Measurements from ENCODE around the gene KDM8. TPM values are rescaled to one million over a fixed set of nuclear protein-coding genes. Genes with fewer than 3 reads are reported as not detected.

Gene KDM8
- total RNA-seq, 1 experiment from 2014 or later = 7.9 TPM

DNA sequence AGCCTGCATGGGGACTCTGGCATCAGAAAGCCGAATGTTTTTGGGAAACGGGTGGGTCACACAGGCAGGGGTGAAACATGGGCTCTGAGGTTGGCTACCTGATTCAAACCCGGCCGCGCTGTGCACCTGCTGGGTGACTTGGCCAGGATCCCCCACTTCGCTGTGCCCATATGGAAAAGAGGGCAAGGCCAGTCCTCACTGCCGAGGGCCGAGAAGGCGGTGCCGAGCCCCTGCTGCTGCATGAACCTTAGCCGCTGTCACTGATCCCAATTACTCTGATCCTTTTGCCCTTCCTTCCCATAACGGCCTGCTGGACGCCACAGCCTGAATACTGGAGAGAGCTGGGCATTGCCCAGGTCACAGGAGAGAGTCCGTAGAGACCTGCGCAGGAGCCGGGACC is 17.7 kb downstream of the KDM8 start:
- ATAC-seq (no peak), DNase-seq (ENCODE audit: low read depth, low spot score) (no peak)
- Histone ChIP-seq H3K36me3 (ENCODE audit: control insufficient read depth, insufficient read depth, low read length) (no peaks in the 10 kb centered on the region), H3K4me3 (ENCODE audit: low read depth in 2 of 2, low read length in 2 of 2) (no peak overlapping the region), H3K27me3 (ENCODE audit: control insufficient read depth, insufficient read depth, low read length) (no peaks in the 10 kb centered on the region), H3K4me1 (ENCODE audit: control insufficient read depth, insufficient read depth, low read length) (no peaks in the 10 kb centered on the region), H3K27ac (ENCODE audit: low read length) (no peak overlapping the region), H3K9me3 (ENCODE audit: control insufficient read depth, insufficient read depth, low read depth, low read length) (no peaks in the 10 kb centered on the region)
- in situ Hi-C loops (cut with HindIII; ENCODE audit: low pct_unique_long_range_greater_than_20kb, low sequenced_read_pairs) (no loop called here), intact Hi-C loops (cut with micrococcal nuclease; ENCODE audit: unreplicated experiment) (no loop called here)
- no TSS peak for BruUV-seq (replicated peaks)
- ChIA-PET CTCF (no interaction called here), POLR2A (no interaction called here)
- no peak for TF ChIP-seq TCF7L2 (IDR thresholded peaks at IDR 0.05; ENCODE audit: low read depth, low read length)
- TF ChIP-seq, protein P1, sequence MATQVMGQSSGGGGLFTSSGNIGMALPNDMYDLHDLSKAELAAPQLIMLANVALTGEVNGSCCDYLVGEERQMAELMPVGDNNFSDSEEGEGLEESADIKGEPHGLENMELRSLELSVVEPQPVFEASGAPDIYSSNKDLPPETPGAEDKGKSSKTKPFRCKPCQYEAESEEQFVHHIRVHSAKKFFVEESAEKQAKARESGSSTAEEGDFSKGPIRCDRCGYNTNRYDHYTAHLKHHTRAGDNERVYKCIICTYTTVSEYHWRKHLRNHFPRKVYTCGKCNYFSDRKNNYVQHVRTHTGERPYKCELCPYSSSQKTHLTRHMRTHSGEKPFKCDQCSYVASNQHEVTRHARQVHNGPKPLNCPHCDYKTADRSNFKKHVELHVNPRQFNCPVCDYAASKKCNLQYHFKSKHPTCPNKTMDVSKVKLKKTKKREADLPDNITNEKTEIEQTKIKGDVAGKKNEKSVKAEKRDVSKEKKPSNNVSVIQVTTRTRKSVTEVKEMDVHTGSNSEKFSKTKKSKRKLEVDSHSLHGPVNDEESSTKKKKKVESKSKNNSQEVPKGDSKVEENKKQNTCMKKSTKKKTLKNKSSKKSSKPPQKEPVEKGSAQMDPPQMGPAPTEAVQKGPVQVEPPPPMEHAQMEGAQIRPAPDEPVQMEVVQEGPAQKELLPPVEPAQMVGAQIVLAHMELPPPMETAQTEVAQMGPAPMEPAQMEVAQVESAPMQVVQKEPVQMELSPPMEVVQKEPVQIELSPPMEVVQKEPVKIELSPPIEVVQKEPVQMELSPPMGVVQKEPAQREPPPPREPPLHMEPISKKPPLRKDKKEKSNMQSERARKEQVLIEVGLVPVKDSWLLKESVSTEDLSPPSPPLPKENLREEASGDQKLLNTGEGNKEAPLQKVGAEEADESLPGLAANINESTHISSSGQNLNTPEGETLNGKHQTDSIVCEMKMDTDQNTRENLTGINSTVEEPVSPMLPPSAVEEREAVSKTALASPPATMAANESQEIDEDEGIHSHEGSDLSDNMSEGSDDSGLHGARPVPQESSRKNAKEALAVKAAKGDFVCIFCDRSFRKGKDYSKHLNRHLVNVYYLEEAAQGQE (IDR thresholded peaks at IDR 0.05; ENCODE audit: insufficient read depth in 1 of 2, low read depth in 2 of 2, low read length in 1 of 2) = no peak

DNA sequence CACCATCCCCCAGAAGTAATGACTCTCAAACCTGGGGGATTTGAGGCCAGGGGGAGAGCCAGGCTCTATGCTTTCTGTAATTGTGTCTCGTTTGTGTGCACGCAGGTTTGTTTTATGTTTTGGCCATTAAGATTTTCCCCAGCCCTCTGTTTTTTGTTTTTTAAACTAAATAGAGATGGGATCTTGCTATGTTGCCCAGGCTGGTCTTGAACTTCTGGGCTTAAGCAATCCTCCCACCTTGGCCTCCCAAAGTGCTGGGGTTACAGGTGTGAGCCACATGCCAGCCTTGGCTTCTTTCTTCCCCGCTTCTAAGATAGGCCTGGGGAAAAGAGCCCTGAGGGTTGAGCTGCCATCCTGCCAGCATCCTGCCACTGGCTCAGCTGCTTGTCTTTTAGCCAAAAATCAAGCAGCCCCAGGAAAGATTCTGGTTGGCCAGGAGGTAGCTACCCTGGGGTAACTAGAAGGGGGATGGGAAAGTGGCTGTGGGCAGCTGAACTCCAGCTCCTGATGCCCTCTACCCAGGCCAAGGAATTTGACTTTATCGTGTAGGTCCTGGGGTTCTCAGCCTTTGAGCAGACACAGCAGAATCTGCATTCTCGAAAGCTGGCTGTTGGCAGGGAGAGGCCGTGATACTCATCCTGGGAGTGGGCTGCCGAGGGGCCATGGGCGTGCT is 18.4 kb downstream of the KDM8 start:
- no peak overlapping the region for H3K27ac ChIP-seq (ENCODE audit: low read length)
- in situ Hi-C loops (cut with HindIII; ENCODE audit: low pct_unique_long_range_greater_than_20kb, low sequenced_read_pairs) = no loop called here
- POLR2A ChIA-PET = no interaction called here

More for the DNA sequence above, 18.4 kb downstream of the KDM8 start:
- no peaks in the 10 kb centered on the region for H3K9me3 ChIP-seq (ENCODE audit: control insufficient read depth, insufficient read depth, low read depth, low read length)
- DNase-seq (ENCODE audit: low read depth, low spot score) (no peak), ATAC-seq (no peak)
- H3K4me3 ChIP-seq (ENCODE audit: low read depth in 2 of 2, low read length in 2 of 2) = no peak overlapping the region
- no peaks in the 10 kb centered on the region for H3K36me3 ChIP-seq (ENCODE audit: control insufficient read depth, insufficient read depth, low read length)
- BruUV-seq (replicated peaks) = no TSS peak
- TF ChIP-seq, protein P2, sequence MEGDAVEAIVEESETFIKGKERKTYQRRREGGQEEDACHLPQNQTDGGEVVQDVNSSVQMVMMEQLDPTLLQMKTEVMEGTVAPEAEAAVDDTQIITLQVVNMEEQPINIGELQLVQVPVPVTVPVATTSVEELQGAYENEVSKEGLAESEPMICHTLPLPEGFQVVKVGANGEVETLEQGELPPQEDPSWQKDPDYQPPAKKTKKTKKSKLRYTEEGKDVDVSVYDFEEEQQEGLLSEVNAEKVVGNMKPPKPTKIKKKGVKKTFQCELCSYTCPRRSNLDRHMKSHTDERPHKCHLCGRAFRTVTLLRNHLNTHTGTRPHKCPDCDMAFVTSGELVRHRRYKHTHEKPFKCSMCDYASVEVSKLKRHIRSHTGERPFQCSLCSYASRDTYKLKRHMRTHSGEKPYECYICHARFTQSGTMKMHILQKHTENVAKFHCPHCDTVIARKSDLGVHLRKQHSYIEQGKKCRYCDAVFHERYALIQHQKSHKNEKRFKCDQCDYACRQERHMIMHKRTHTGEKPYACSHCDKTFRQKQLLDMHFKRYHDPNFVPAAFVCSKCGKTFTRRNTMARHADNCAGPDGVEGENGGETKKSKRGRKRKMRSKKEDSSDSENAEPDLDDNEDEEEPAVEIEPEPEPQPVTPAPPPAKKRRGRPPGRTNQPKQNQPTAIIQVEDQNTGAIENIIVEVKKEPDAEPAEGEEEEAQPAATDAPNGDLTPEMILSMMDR (IDR thresholded peaks at IDR 0.05) = no peak
- TF ChIP-seq POLR2AphosphoS5 (IDR thresholded peaks at IDR 0.05; ENCODE audit: low read depth, low read length) (no peak), TCF7L2 (IDR thresholded peaks at IDR 0.05; ENCODE audit: low read depth, low read length) (no peak), SIN3A (IDR thresholded peaks at IDR 0.05; ENCODE audit: borderline replicate concordance, insufficient read depth, low read depth, low read length) (no peak)
- TF ChIP-seq, protein P1 (IDR thresholded peaks at IDR 0.05; ENCODE audit: insufficient read depth in 1 of 2, low read depth in 2 of 2, low read length in 1 of 2) = no peak
- no peaks in the 10 kb centered on the region for H3K27me3 ChIP-seq (ENCODE audit: control insufficient read depth, insufficient read depth, low read length)
- CTCF ChIA-PET = no interaction called here
- no peaks in the 10 kb centered on the region for H3K4me1 ChIP-seq (ENCODE audit: control insufficient read depth, insufficient read depth, low read length)
- intact Hi-C loops (cut with micrococcal nuclease; ENCODE audit: unreplicated experiment) = no loop called here

Data from Panc1 (cell line).